Smooth muscle cell (in vitro differentiated cells): ENCODE measurements around the gene PTRH2. TPM values are rescaled to one million over a fixed set of nuclear protein-coding genes. Genes with fewer than 3 reads are reported as not detected.

ENCODE experiments used
- DNase-seq: peaks from one replicate; lab custom pipeline; 2025; ENCODE audit not compliant: unreplicated experiment; lab: John Stamatoyannopoulos, UW
- H2AFZ ChIP-seq: fragments of 200-600 bp; sonication (generic); 2 replicates; pipeline ENCODE4 v1.6.0; 2016; ENCODE audit warnings: antibody characterized with exemption, low read depth, mild to moderate bottlenecking
- H3F3A ChIP-seq: fragments of 200-600 bp; sonication (generic); 2 replicates; pipeline ENCODE4 v1.6.0; 2017; ENCODE audit warnings: antibody characterized with exemption, low read depth
- H3K27ac ChIP-seq: fragments of 200-600 bp; sonication (generic); 2 replicates; pipeline ENCODE4 v1.5.1; 2016; ENCODE audit warnings: low read depth, mild to moderate bottlenecking
- H3K27me3 ChIP-seq: fragments of 200-600 bp; sonication (generic); 2 replicates; pipeline ENCODE4 v1.6.1; 2016; ENCODE audit warnings: low read depth, mild to moderate bottlenecking
- H3K36me3 ChIP-seq: fragments of 200-600 bp; sonication (generic); 2 replicates; pipeline ENCODE4 v1.5.1; 2016; ENCODE audit warnings: low read depth
- H3K4me1 ChIP-seq: fragments of 200-600 bp; sonication (generic); 2 replicates; pipeline ENCODE4 v1.5.1; 2016; ENCODE audit warnings: low read depth
- H3K4me2 ChIP-seq: fragments of 200-600 bp; sonication (generic); 2 replicates; pipeline ENCODE4 v1.6.0; 2016; ENCODE audit warnings: mild to moderate bottlenecking
- H3K4me3 ChIP-seq: fragments of 200-600 bp; sonication (generic); 2 replicates; pipeline ENCODE4 v1.5.1; 2016; ENCODE audit warnings: mild to moderate bottlenecking
- H3K79me2 ChIP-seq: fragments of 200-600 bp; sonication (generic); 2 replicates; pipeline ENCODE4 v1.6.0; 2016; ENCODE audit warnings: low read depth, mild to moderate bottlenecking
- H3K9ac ChIP-seq: fragments of 200-600 bp; sonication (generic); 2 replicates; pipeline ENCODE4 v1.6.0; 2016; ENCODE audit warnings: low read depth
- H3K9me3 ChIP-seq: fragments of 200-600 bp; sonication (generic); replicated peaks from 2 replicates; pipeline ENCODE4 v1.5.1; 2016; ENCODE audit warnings: low read depth
- H4K20me1 ChIP-seq: fragments of 200-600 bp; sonication (generic); 2 replicates; pipeline ENCODE4 v1.6.0; 2016; ENCODE audit warnings: low read depth
- CTCF ChIP-seq: fragments of 200-600 bp; sonication (generic); IDR thresholded peaks from 2 replicates; pipeline ENCODE4 v1.5.1; 2017; ENCODE audit warnings: borderline replicate concordance, mild to moderate bottlenecking, antibody characterized with exemption; ENCODE audit not compliant: insufficient read depth, poor library complexity, severe bottlenecking
- WGBS: methylation state at CpG from one replicate; pipeline ENCODE4 v1.1.7; 2016; ENCODE audit warnings: low lambda C conversion rate; 5-methylcytosine and 5-hydroxymethylcytosine counted together
- polyA plus RNA-seq: library from polyadenylated mRNA; unstranded; fragments of >200 nt; fragmentation: Nextera tagmentation; extraction: Ambion mirVana; gene quantifications from 2 replicates; pipeline ENCODE4 v1.2.1, GENCODE V29; 2016
- total RNA-seq: library from RNA; depleted of rRNA; stranded (reverse); fragments of >200 nt; gene quantifications from 2 replicates; pipeline ENCODE4 v1.2.3, GENCODE V29; 2014

Gene PTRH2
- total and polyA plus RNA-seq, 2 experiments from 2014 or later = 11.4 to 26.2 TPM

- no peaks in the 10 kb centered on the region for H3K9me3 ChIP-seq
- peaks cover 29% of the 10 kb centered on the region for H3K79me2 ChIP-seq
- peak overlapping the region; percentile 100 for H3K27ac ChIP-seq
- peaks cover 38% of the 10 kb centered on the region for H3F3A ChIP-seq
- no peaks in the 10 kb centered on the region for H3K36me3 ChIP-seq
- no peak overlapping the region for H3K4me3 ChIP-seq
- peak overlapping the region; percentile 14 for H3K9ac ChIP-seq
- DNase-seq = no peak
- H3K4me1 ChIP-seq = peaks cover 14% of the 10 kb centered on the region
- no peaks in the 10 kb centered on the region for H3K27me3 ChIP-seq
- no peak overlapping the region for H2AFZ ChIP-seq
- H3K4me2 ChIP-seq = peak overlapping the region; percentile 93
- WGBS = 54% methylated on average over 11 of the region's 11 CpGs
- no peaks in the 10 kb centered on the region for H4K20me1 ChIP-seq
- TF ChIP-seq CTCF = no peak
Measured at GRCh38 chr17:59751955-59752413, 44.8 kb upstream of the PTRH2 start.

- Histone ChIP-seq H3K27me3 (no peaks in the 10 kb centered on the region), H3K79me2 (peaks cover 31% of the 10 kb centered on the region), H3K27ac (no peak overlapping the region), H3K4me1 (peaks cover under 1% of the 10 kb centered on the region), H3K36me3 (no peaks in the 10 kb centered on the region), H2AFZ (no peak overlapping the region), H3K9ac (no peak overlapping the region), H4K20me1 (no peaks in the 10 kb centered on the region), H3K4me2 (no peak overlapping the region), H3K4me3 (no peak overlapping the region), H3K9me3 (no peaks in the 10 kb centered on the region), H3F3A (peaks cover 23% of the 10 kb centered on the region)
- WGBS = 95% methylated on average over 1 of the region's 1 CpG
- DNase-seq = no peak
- TF ChIP-seq CTCF = no peak
Measured at GRCh38 chr17:59748591-59748990, 41.4 kb upstream of the PTRH2 start.

GRCh38 chr17:59746849-59747445, 39.7 kb upstream of the PTRH2 start:
- Histone ChIP-seq H3K36me3 (peaks cover 5% of the 10 kb centered on the region), H3K79me2 (peaks cover 24% of the 10 kb centered on the region), H3F3A (peaks cover 10% of the 10 kb centered on the region), H4K20me1 (no peaks in the 10 kb centered on the region), H3K9me3 (no peaks in the 10 kb centered on the region), H2AFZ (no peak overlapping the region), H3K4me3 (no peak overlapping the region), H3K9ac (no peak overlapping the region), H3K27me3 (no peaks in the 10 kb centered on the region), H3K27ac (no peak overlapping the region), H3K4me2 (no peak overlapping the region), H3K4me1 (no peaks in the 10 kb centered on the region)
- 97% methylated on average over 4 of the region's 4 CpGs for WGBS
- no peak for DNase-seq
- peak; percentile 64 for TF ChIP-seq CTCF

GRCh38 chr17:59745040-59745439, 37.8 kb upstream of the PTRH2 start:
- H3K79me2 ChIP-seq = peaks cover 17% of the 10 kb centered on the region
- no peak overlapping the region for H3K4me3 ChIP-seq
- no peaks in the 10 kb centered on the region for H3K27me3 ChIP-seq
- no peaks in the 10 kb centered on the region for H3K9me3 ChIP-seq
- peaks cover 6% of the 10 kb centered on the region for H3F3A ChIP-seq
- no peak overlapping the region for H3K4me2 ChIP-seq
- H2AFZ ChIP-seq = no peak overlapping the region
- no peak overlapping the region for H3K9ac ChIP-seq
- H4K20me1 ChIP-seq = no peaks in the 10 kb centered on the region
- no peaks in the 10 kb centered on the region for H3K4me1 ChIP-seq
- no peak for TF ChIP-seq CTCF
- WGBS = 92% methylated on average over 2 of the region's 2 CpGs
- DNase-seq = no peak
- no peak overlapping the region for H3K27ac ChIP-seq
- peaks cover 5% of the 10 kb centered on the region for H3K36me3 ChIP-seq
